OCI-LY7 (cell line): ENCODE results near the gene CNOT4. TPM values are rescaled to one million over a fixed set of nuclear protein-coding genes. Genes with fewer than 3 reads are reported as not detected.

Experiments
- BruUV-seq: library from RNA; stranded (reverse); fragments of 400-500 nt; replicated peaks from 2 replicates; lab custom pipeline; 2021; lab: Mats Ljungman, UMichigan
- CTCF ChIA-PET: fragments of 300-600 bp; sonication (Branson Sonifier 250); formaldehyde crosslinking; loops from one replicate; lab custom pipeline; 2022; ENCODE audit warnings: antibody characterized with exemption; ENCODE audit not compliant: unreplicated experiment; lab: Charles Lee
- POLR2A ChIA-PET: fragments of 300-600 bp; sonication (Branson Sonifier 250); formaldehyde crosslinking; loops from one replicate; lab custom pipeline; 2022; ENCODE audit warnings: antibody characterized with exemption; lab: Charles Lee
- DNase-seq: peaks from one replicate; pipeline ENCODE4 v3.0.0-alpha.2; 2015; ENCODE audit warnings: low spot score
- H2AFZ ChIP-seq: fragments of 200-600 bp; sonication (generic), shearing (Covaris generic); 2 replicates; pipeline ENCODE4 v1.6.1; 2014; ENCODE audit warnings: mild to moderate bottlenecking, antibody characterized with exemption, low read length, moderate library complexity
- H3K27ac ChIP-seq: fragments of 200-600 bp; sonication (generic); 2 replicates; pipeline ENCODE4 v1.5.1; 2014; ENCODE audit warnings: mixed run types, low read depth, mild to moderate bottlenecking, moderate library complexity, low read length, inconsistent platforms; ENCODE audit not compliant: poor library complexity, severe bottlenecking
- H3K36me3 ChIP-seq: fragments of 200-600 bp; sonication (generic); 2 replicates; pipeline ENCODE4 v1.6.1; 2014; ENCODE audit warnings: mild to moderate bottlenecking, antibody characterized with exemption, low read length, moderate library complexity, mixed read lengths; ENCODE audit not compliant: insufficient read depth
- H3K4me1 ChIP-seq: fragments of 200-600 bp; sonication (generic); 2 replicates; pipeline ENCODE4 v1.5.1; 2014; ENCODE audit warnings: mild to moderate bottlenecking, low read length; ENCODE audit not compliant: insufficient read depth, poor library complexity, severe bottlenecking
- H3K4me2 ChIP-seq: fragments of 200-600 bp; sonication (generic); 2 replicates; pipeline ENCODE4 v1.6.1; 2014; ENCODE audit warnings: mild to moderate bottlenecking, low read length
- H3K4me3 ChIP-seq: fragments of 200-600 bp; sonication (generic); 2 replicates; pipeline ENCODE4 v1.5.1; 2014; ENCODE audit warnings: mild to moderate bottlenecking, low read depth, low read length; ENCODE audit not compliant: poor library complexity, severe bottlenecking
- H3K79me2 ChIP-seq: fragments of 200-600 bp; sonication (generic); 2 replicates; pipeline ENCODE4 v1.6.1; 2016; ENCODE audit warnings: low read depth, mild to moderate bottlenecking, low read length, moderate library complexity, mixed read lengths; ENCODE audit not compliant: insufficient read depth
- H3K9me2 ChIP-seq: fragments of 200-600 bp; sonication (generic); 2 replicates; pipeline ENCODE4 v1.6.1; 2016; ENCODE audit warnings: mild to moderate bottlenecking, low read length, mixed read lengths; ENCODE audit not compliant: insufficient read depth
- H3K9me3 ChIP-seq: fragments of 200-600 bp; sonication (generic); 2 replicates; pipeline ENCODE4 v1.6.1; 2014; ENCODE audit warnings: mild to moderate bottlenecking, mixed run types, low read length, mixed read lengths
- H4K20me1 ChIP-seq: fragments of 200-600 bp; sonication (generic); 2 replicates; pipeline ENCODE4 v1.6.1; 2014; ENCODE audit warnings: mild to moderate bottlenecking, antibody characterized with exemption, low read length, moderate library complexity, mixed read lengths; ENCODE audit not compliant: insufficient read depth
- EZH2phosphoT487 ChIP-seq: fragments of 200-600 bp; sonication (generic); IDR thresholded peaks from 2 replicates; pipeline ENCODE4 v1.6.1; 2018; ENCODE audit warnings: low read depth, borderline replicate concordance, mild to moderate bottlenecking, mixed run types, antibody characterized with exemption, low read length, moderate library complexity, mixed read lengths
- intact Hi-C: fragments of 100-400 bp; cut with micrococcal nuclease; formaldehyde crosslinking; loops from one replicate; pipeline ENCODE4 v1.10.0; 2022; ENCODE audit not compliant: unreplicated experiment
- total RNA-seq, 2 experiments: library from RNA; depleted of rRNA in 1 of 2; stranded (reverse); fragments of >200 nt in 1 of 2; shearing (Covaris generic) in 1 of 2; gene quantifications; 2 replicates each; pipeline ENCODE4 v1.2.3, GENCODE V29; 2014 to 2022
- TF ChIP-seq, protein P1 (sequence below): fragments of 200-600 bp; sonication (generic); conservative IDR thresholded peaks from 2 replicates; pipeline ENCODE4 v1.5.1; 2014; ENCODE audit warnings: mild to moderate bottlenecking, antibody characterized with exemption, low read length, moderate library complexity, mixed read lengths

Gene CNOT4
- total RNA-seq, 2 experiments from 2014 or later = 18.7 to 21.9 TPM

DNA sequence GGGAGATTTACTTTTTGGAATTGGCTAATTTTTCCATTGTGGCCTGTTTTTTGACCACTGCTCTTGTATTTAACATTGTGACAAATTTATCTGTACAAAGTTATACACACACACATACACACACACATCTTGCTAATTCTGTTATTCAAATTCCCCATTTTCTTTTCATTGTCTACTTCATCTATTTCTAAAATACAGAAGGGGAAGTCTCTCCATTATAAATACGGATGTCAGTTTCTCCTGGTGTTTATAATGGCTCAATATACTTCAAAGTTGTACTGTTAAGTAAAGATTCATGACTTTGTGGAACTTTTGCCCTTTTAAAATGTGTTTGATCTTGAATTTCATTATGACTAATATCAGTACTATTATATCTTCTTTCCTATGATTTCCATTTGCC, 81.0 kb downstream of the CNOT4 start:
- no TSS peak for BruUV-seq
- H3K9me2 ChIP-seq = no peaks in the 10 kb centered on the region
- DNase-seq = no peak
- H2AFZ ChIP-seq = no peak overlapping the region
- H3K27ac ChIP-seq = no peak overlapping the region
- H3K79me2 ChIP-seq = peaks cover 24% of the 10 kb centered on the region; the same call in 1 of the 2 replicates
- no peak overlapping the region for H3K4me2 ChIP-seq
- no peak overlapping the region for H3K4me3 ChIP-seq
- TF ChIP-seq EZH2phosphoT487 = no peak
- TF ChIP-seq, protein P1, sequence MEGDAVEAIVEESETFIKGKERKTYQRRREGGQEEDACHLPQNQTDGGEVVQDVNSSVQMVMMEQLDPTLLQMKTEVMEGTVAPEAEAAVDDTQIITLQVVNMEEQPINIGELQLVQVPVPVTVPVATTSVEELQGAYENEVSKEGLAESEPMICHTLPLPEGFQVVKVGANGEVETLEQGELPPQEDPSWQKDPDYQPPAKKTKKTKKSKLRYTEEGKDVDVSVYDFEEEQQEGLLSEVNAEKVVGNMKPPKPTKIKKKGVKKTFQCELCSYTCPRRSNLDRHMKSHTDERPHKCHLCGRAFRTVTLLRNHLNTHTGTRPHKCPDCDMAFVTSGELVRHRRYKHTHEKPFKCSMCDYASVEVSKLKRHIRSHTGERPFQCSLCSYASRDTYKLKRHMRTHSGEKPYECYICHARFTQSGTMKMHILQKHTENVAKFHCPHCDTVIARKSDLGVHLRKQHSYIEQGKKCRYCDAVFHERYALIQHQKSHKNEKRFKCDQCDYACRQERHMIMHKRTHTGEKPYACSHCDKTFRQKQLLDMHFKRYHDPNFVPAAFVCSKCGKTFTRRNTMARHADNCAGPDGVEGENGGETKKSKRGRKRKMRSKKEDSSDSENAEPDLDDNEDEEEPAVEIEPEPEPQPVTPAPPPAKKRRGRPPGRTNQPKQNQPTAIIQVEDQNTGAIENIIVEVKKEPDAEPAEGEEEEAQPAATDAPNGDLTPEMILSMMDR = no peak
- ChIA-PET CTCF (no interaction called here), POLR2A (no interaction called here)
- no peaks in the 10 kb centered on the region for H3K9me3 ChIP-seq
- H3K36me3 ChIP-seq = peaks cover 15% of the 10 kb centered on the region; the same call in 1 of the 2 replicates
- intact Hi-C loops = no loop called here
- H3K4me1 ChIP-seq = peaks cover 5% of the 10 kb centered on the region
- H4K20me1 ChIP-seq = 0 out of 2 replicates have a peak, but pooled peaks cover 4% of the 10 kb centered on the region

GRCh38 chr7:135428011-135428410, 81.9 kb downstream of the CNOT4 start:
- no TSS peak for BruUV-seq
- Histone ChIP-seq H2AFZ (no peak overlapping the region), H3K27ac (no peak overlapping the region), H3K4me2 (no peak overlapping the region), H3K4me3 (no peak overlapping the region), H3K9me3 (no peaks in the 10 kb centered on the region), H3K79me2 (peaks cover 33% of the 10 kb centered on the region; the same call in 1 of the 2 replicates), H4K20me1 (0 out of 2 replicates have a peak, but pooled peaks cover 4% of the 10 kb centered on the region), H3K36me3 (peaks cover 15% of the 10 kb centered on the region; the same call in 1 of the 2 replicates), H3K9me2 (no peaks in the 10 kb centered on the region), H3K4me1 (peaks cover 5% of the 10 kb centered on the region)
- ChIA-PET POLR2A (interaction anchor here (1.9 kb wide), 1 partner anchor 25 kb away, joined by 9 read pairs; no protein-coding TSS in a partner anchor), CTCF (no interaction called here)
- intact Hi-C loops = no loop called here
- TF ChIP-seq, protein P1 = no peak
- no peak for TF ChIP-seq EZH2phosphoT487
- DNase-seq = no peak

GRCh38 chr7:135427166-135427565, 82.7 kb downstream of the CNOT4 start:
- TF ChIP-seq, protein P1 = no peak
- no peak for TF ChIP-seq EZH2phosphoT487
- POLR2A ChIA-PET = interaction anchor here (0.5 to 1.9 kb wide), 2 partner anchors 26 to 36 kb away, joined by 7 to 9 read pairs; no protein-coding TSS in a partner anchor
- intact Hi-C loops = no loop called here
- DNase-seq = no peak
- no peak overlapping the region for H3K4me2 ChIP-seq
- H3K9me3 ChIP-seq = no peaks in the 10 kb centered on the region
- CTCF ChIA-PET = no interaction called here
- peaks cover 36% of the 10 kb centered on the region; the same call in 1 of the 2 replicates for H3K79me2 ChIP-seq
- peaks cover 5% of the 10 kb centered on the region for H3K4me1 ChIP-seq
- BruUV-seq = no TSS peak
- no peak overlapping the region for H3K27ac ChIP-seq
- no peak overlapping the region for H3K4me3 ChIP-seq
- H3K9me2 ChIP-seq = no peaks in the 10 kb centered on the region
- H4K20me1 ChIP-seq = 0 out of 2 replicates have a peak, but pooled peaks cover 4% of the 10 kb centered on the region
- peaks cover 8% of the 10 kb centered on the region; the same call in 1 of the 2 replicates for H3K36me3 ChIP-seq
- no peak overlapping the region for H2AFZ ChIP-seq
